Right forelimb (tissue), 1 donor: ENCODE data around the gene MAST3.

Source experiments
- DNase-seq: peaks from one replicate; pipeline ENCODE4 v3.0.0-alpha.2; 2018

Gene MAST3

GRCh38 chr19:18097217-18097992 is at the start of gene MAST3:
TSS of gene MAST3 (plus strand) at chr19:18097778. CDS start at chr19:18097793, 15 bp downstream.
- DNase-seq: peak; percentile 67

GRCh38 chr19:18049385-18049784 is 48.2 kb upstream of the MAST3 start:
- DNase-seq: peak; percentile 71

- DNase-seq: no peak
These were observed 45.7 kb upstream of the MAST3 start for GRCh38 chr19:18051887-18052286.

- no peak for DNase-seq
These were observed 43.9 kb upstream of the MAST3 start for GRCh38 chr19:18053576-18054219.

GRCh38 chr19:18055967-18056366 is 41.6 kb upstream of the MAST3 start:
- DNase-seq: no peak

GRCh38 chr19:18057557-18057956 is 40.0 kb upstream of the MAST3 start:
- no peak for DNase-seq

GRCh38 chr19:18058208-18059009 is 39.2 kb upstream of the MAST3 start:
- peak; percentile 87 for DNase-seq

- DNase-seq: no peak
These were observed 38.3 kb upstream of the MAST3 start for GRCh38 chr19:18059297-18059696.

- DNase-seq: no peak
These were observed 37.7 kb upstream of the MAST3 start for GRCh38 chr19:18059902-18060301.

- no peak for DNase-seq
These were observed 37.1 kb upstream of the MAST3 start for GRCh38 chr19:18060472-18060871.

- DNase-seq: no peak
These were observed 35.5 kb upstream of the MAST3 start for GRCh38 chr19:18062028-18062427.

GRCh38 chr19:18063463-18063862 is 34.1 kb upstream of the MAST3 start:
- DNase-seq: no peak

- DNase-seq: no peak
These were observed 32.4 kb upstream of the MAST3 start for GRCh38 chr19:18065173-18065495.

- no peak for DNase-seq
These were observed 29.2 kb upstream of the MAST3 start for GRCh38 chr19:18068395-18068794.

GRCh38 chr19:18069383-18069782 is 28.2 kb upstream of the MAST3 start:
- DNase-seq: no peak

- DNase-seq: no peak
These were observed 27.4 kb upstream of the MAST3 start for GRCh38 chr19:18070181-18070580.

GRCh38 chr19:18072335-18072734 is 25.2 kb upstream of the MAST3 start:
- no peak for DNase-seq

- DNase-seq: no peak
These were observed 24.4 kb upstream of the MAST3 start for GRCh38 chr19:18073197-18073596.

- DNase-seq: no peak
These were observed 23.4 kb upstream of the MAST3 start for GRCh38 chr19:18074192-18074591.

- no peak for DNase-seq
These were observed 13.5 kb upstream of the MAST3 start for GRCh38 chr19:18083929-18084684.

- no peak for DNase-seq
These were observed 11.7 kb upstream of the MAST3 start for GRCh38 chr19:18085702-18086457.

- no peak for DNase-seq
These were observed 10.9 kb upstream of the MAST3 start, which contains the start of gene IL12RB1 for GRCh38 chr19:18086590-18087138. TSS of gene IL12RB1 (minus strand) at chr19:18086934. CDS start at chr19:18086823, 111 bp downstream.
